ENCODE data around the gene ADGRE1.

ADGRE1 gene

DNA sequence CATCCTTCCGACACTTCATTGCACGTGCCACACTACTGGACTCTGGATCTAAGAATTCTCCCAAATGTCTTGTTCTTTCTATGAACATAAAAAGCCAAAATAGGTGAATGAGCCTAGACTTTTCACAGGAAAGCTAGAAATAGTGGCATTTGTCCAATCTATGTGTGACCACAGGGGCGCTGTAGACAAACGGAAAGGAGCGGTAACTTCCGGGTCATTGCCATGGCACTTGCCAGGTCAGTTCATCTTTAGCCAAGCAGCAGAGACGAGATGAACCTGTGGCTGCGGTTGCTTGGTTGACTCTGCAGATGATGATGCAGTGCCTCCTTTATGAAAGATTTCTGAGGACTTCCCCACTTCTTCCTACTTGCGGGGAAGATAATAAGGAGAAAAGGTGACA is 65.6 kb downstream of the ADGRE1 start:
- no peak for DNase-seq (ENCODE audit: low read depth)
- TF ChIP-seq, protein P1, sequence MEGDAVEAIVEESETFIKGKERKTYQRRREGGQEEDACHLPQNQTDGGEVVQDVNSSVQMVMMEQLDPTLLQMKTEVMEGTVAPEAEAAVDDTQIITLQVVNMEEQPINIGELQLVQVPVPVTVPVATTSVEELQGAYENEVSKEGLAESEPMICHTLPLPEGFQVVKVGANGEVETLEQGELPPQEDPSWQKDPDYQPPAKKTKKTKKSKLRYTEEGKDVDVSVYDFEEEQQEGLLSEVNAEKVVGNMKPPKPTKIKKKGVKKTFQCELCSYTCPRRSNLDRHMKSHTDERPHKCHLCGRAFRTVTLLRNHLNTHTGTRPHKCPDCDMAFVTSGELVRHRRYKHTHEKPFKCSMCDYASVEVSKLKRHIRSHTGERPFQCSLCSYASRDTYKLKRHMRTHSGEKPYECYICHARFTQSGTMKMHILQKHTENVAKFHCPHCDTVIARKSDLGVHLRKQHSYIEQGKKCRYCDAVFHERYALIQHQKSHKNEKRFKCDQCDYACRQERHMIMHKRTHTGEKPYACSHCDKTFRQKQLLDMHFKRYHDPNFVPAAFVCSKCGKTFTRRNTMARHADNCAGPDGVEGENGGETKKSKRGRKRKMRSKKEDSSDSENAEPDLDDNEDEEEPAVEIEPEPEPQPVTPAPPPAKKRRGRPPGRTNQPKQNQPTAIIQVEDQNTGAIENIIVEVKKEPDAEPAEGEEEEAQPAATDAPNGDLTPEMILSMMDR (IDR thresholded peaks at IDR 0.05; ENCODE audit: low read length, missing control alignments): no peak
- H3K4me3 ChIP-seq (replicated peaks; ENCODE audit: low read depth, low read length): no peak overlapping the region

DNA sequence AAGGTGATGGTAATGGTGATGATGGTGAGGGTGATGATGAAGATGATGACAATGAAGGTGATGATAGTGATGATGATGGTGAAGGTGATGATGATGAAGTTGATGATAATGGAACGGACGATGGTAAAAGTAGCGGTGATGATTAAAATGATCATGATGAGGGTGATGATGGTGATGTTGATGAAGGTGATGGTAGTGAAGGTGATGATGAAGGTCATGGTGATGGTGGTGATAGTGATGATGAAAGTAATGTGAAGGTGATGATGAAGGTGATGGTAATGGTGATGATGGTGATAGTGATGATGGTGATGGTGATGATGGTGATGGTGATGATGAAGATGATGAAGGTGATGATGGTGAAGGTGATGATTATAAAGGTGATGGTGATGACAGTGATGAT is 67.7 kb downstream of the ADGRE1 start:
- H3K4me3 ChIP-seq (replicated peaks; ENCODE audit: low read depth, low read length): no peak overlapping the region
- TF ChIP-seq, protein P1 (IDR thresholded peaks at IDR 0.05; ENCODE audit: low read length, missing control alignments): no peak
- DNase-seq (ENCODE audit: low read depth): no peak

DNA sequence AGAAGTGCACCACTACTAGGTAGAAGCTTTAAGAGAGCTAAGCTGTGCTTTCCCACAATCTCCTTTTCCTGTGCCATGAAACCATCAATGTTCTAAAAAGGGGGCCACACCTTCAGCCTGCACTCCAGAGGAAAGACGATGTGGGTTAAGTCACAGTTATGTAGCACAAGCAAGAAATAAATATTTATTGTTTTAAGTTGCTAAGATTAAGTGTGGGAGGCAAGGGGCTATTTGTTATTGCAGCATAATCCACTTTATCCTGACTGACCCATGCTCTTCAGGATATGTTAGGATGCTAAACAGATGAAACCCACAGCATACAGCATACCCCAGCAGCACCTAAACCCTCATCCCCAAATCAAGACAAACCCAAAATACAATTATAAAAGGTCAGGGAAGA is 69.2 kb downstream of the ADGRE1 start:
- H3K4me3 ChIP-seq (replicated peaks; ENCODE audit: low read depth, low read length): no peak overlapping the region
- TF ChIP-seq, protein P1 (IDR thresholded peaks at IDR 0.05; ENCODE audit: low read length, missing control alignments): no peak
- no peak for DNase-seq (ENCODE audit: low read depth)

DNA sequence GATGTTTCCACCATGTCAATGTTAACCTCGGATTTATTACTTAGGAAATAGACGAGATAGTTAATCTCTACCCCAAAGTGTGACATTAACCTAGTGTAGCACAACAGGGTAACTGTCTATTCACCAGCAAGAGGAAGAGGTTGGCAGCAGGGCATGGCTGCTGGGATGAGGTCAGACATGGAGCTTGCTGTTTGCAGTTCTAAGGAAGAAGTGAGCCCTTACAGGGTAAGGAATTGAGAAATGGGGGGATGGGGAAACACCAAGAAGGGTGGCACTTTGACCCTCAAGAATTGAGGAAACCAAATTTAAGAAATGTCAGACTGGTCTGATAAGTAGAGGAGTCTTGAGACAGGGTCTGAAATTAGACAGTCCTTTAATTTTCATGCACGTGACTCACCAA is 71.4 kb downstream of the ADGRE1 start:
- H3K4me3 ChIP-seq (replicated peaks; ENCODE audit: low read depth, low read length): no peak overlapping the region
- TF ChIP-seq, protein P1 (IDR thresholded peaks at IDR 0.05; ENCODE audit: low read length, missing control alignments): no peak
- no peak for DNase-seq (ENCODE audit: low read depth)

DNA sequence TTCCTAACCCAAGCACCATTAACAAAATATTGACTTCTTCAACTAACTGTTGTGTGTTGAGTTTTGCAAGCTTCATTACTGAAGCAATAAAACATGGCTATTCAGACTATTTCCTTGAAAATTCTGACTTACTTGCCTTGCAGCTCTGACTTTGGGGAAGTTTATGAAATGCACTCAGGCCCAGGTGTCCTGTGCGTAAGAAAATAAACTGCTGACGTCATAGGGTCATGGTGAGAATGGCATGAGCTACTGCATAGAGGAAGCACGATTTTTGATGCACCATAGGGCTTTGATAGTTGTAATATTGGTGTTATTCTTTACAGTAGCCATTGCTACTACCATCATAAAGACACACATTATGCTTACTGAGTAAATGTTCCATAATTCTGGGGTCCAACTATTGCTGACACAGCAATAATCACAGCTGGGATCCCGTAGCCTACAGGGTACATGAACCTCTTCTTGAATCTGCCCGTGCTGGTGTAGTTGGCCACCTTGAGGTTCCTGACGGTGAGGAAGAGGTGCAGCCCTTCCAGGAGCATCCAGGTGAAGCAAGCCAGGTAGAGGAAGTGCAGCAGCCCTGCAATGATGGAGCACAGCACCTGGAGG is 76.0 kb downstream of the ADGRE1 start:
- TF ChIP-seq, protein P1 (IDR thresholded peaks at IDR 0.05; ENCODE audit: low read length, missing control alignments): no peak
- H3K4me3 ChIP-seq (replicated peaks; ENCODE audit: low read depth, low read length): no peak overlapping the region
- no peak for DNase-seq (ENCODE audit: low read depth)

DNA sequence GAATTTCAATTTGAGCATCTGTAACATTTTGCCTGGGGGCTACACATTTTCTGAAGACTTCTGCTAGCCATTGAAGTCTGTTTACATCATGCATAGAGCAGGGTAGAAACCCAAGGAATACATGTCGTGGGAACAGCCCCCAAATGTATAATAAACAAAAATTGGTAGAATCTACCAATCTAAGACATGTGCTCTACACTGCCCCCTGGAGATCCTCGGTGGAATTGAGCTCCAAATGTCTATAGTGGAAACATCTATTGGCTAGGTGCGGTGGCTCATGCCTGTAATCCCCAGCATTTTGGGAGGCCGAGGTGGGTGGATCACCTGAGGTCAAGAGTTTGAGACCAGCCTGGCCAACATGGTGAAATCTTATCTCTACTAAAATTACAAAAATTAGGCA is 76.6 kb downstream of the ADGRE1 start:
- H3K4me3 ChIP-seq (replicated peaks; ENCODE audit: low read depth, low read length): no peak overlapping the region
- TF ChIP-seq, protein P1 (IDR thresholded peaks at IDR 0.05; ENCODE audit: low read length, missing control alignments): peak; percentile 19
- DNase-seq (ENCODE audit: low read depth): no peak

DNA sequence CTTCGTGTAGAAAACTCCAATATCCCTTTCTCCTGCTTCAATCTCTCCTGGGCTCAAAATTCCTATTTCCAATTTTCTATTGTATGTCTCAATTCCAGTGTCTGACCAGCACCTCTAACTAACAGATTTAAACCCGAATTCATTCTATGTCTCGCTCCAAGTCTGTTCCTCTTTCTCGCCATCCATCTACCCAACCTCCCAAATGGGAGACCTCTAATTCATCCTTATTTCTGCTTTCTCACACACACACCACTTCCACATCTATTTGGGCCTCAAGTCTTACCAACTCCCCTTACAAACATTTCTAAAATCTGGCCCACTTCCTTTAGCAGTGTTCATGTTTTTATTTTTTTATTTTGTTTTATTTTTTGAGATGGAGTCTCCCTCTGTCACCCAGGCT is 80.6 kb downstream of the ADGRE1 start:
- TF ChIP-seq, protein P1 (IDR thresholded peaks at IDR 0.05; ENCODE audit: low read length, missing control alignments): no peak
- no peak for DNase-seq (ENCODE audit: low read depth)
- H3K4me3 ChIP-seq (replicated peaks; ENCODE audit: low read depth, low read length): no peak overlapping the region
